GM20431 (cell line): Measurements from ENCODE around the gene NFATC1.

Experiments
- in situ Hi-C: fragments of 300-500 bp; cut with MseI, MboI; formaldehyde crosslinking; loops from one replicate; pipeline ENCODE4 v1.15.0; 2020; ENCODE audit warnings: low sequenced_read_pairs; ENCODE audit not compliant: unreplicated experiment

Gene NFATC1

GRCh38 chr18:79436556-79437275 lies 41.0 kb downstream of the NFATC1 start:
- in situ Hi-C loops, result no loop called here

- in situ Hi-C loops, result no loop called here
These were observed 42.6 kb downstream of the NFATC1 start for GRCh38 chr18:79438089-79438897.

GRCh38 chr18:79438898-79439627 lies 43.3 kb downstream of the NFATC1 start:
- in situ Hi-C loops, result no loop called here

- in situ Hi-C loops, result no loop called here
These were observed 43.9 kb downstream of the NFATC1 start for GRCh38 chr18:79439628-79440023.

GRCh38 chr18:79440316-79441110 lies 44.8 kb downstream of the NFATC1 start:
- in situ Hi-C loops, result no loop called here

- in situ Hi-C loops, result no loop called here
These were observed 45.7 kb downstream of the NFATC1 start for GRCh38 chr18:79441420-79441819.

- in situ Hi-C loops, result no loop called here
These were observed 46.9 kb downstream of the NFATC1 start for GRCh38 chr18:79442508-79443221.

- in situ Hi-C loops, result no loop called here
These were observed 49.5 kb downstream of the NFATC1 start for GRCh38 chr18:79445221-79445620.

- in situ Hi-C loops, result no loop called here
These were observed 50.2 kb downstream of the NFATC1 start for GRCh38 chr18:79445696-79446561.

- in situ Hi-C loops, result no loop called here
These were observed 51.2 kb downstream of the NFATC1 start for GRCh38 chr18:79446931-79447330.

GRCh38 chr18:79447703-79448367 lies 52.1 kb downstream of the NFATC1 start:
- in situ Hi-C loops, result no loop called here

GRCh38 chr18:79448621-79449020 lies 52.9 kb downstream of the NFATC1 start:
- in situ Hi-C loops, result no loop called here

- in situ Hi-C loops, result no loop called here
These were observed 54.0 kb downstream of the NFATC1 start for GRCh38 chr18:79449551-79450288.

GRCh38 chr18:79450289-79451080 lies 54.8 kb downstream of the NFATC1 start:
- in situ Hi-C loops, result no loop called here

- in situ Hi-C loops, result no loop called here
These were observed 55.8 kb downstream of the NFATC1 start for GRCh38 chr18:79451237-79452125.
